Measurements from ENCODE around the gene CFAP74.

Gene CFAP74

DNA sequence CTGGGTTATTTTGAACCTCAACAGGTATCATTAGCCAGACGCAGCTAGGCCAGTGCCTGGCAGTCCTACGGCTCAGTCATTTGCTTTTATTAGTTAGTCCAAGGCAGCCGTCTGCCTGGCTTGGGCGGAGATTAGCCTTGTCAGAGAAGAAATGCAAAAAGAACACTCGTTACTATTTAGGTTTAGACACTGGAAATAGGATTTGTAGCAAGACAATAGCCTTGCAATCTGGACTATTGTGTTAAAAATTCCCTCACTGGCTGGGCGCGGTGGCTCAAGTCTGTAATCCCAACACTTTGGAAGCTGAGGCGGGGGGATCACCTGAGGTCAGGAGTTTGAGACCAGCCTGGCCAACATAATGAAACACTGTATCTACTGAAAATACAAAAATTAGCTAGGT is 35.7 kb upstream of the CFAP74 start:
- DNase-seq = no peak

GRCh38 chr1:2038229-2038628 is 34.6 kb upstream of the CFAP74 start:
- no peak for DNase-seq

DNA sequence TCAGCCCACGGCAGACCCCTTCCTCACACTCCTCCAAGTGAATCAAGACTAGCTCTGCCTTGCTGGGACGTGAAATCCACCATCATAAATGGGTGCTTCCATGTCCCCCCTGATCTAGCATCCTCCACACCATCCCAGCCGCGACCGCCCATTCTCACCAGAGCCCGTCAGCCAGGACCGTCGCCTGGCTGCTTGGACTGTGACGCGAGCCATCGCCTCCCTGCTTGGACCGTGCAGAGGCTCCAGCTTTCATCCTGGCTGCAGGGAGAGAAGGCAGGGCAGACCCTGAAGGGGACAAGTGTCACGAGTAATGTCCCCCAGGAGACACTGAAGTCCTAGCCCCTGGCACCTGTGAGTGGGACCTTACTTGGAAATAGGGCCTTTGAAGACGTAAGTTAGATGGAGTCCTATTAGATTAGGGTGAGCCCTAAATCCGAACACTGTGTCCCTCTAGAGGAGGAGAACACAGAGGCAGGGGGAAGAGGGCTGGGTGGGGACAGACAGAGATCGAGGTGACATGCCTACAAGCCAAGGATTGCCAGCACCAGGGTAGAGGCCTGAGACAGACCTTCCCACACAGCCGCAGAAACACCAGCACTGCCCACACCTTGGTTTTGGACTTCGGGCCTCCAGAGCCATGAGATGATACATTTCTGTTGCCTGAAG is 33.9 kb upstream of the CFAP74 start:
- no peak for DNase-seq

DNA sequence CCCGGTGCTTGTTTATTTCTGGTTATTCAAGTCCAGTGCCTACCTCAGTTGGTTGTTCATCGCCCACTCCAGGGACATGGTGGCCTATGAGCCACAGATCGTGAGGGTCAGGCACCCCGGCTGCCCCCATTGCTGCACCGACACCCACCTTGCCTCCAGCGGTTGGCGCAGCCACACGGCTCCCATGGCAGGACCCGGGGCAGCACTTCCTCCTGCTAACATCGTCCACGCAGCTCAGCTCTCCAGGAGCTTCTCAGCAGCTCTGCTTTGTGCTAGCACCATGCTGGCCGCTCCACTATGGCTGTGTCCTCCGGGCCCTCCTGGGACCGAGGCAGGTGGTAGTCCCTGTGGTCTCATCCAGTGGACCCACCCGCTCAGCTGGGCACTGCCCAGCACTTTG is 32.7 kb upstream of the CFAP74 start:
- no peak for DNase-seq

DNA sequence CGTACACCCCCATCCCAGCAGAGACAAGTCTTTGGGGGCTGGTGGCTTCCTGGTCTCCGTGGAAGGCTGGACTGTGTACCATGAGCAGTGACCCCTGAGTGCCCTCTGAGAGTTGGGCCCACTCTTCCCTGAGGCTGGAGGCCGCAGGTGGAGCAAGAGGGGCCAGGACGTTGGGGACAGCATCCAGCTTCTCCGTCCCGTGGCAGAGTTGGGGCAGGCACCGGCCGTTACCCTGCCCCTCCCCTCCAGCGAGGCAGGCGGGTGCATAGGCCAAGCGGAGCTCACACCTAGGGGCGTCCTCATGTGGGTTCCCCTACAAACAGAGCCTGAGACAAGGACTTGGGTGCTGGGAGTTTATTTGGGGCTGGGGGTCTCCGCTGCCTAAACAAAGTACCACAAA is 29.6 kb upstream of the CFAP74 start:
- DNase-seq = no peak

DNA sequence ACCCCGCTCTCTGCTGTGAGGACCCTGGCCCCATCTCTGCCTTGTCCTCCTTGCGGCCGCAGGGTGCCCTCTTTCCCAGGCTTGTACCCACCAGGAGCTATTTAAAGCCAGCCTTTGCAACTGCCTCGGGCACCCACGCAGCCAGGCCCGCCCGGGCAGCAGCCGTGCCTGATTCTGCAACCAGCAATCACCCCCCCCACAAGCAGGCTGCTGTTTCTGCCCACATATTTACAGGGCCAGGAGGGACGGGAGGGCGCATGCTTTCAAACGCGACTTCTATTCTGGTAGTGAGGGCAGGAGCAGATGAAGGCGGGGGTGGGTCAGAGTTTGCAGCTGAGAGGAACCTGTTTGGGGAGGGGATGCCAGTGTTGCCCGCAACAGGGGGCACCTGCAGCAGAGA is 29.2 kb upstream of the CFAP74 start:
- DNase-seq = no peak

DNA sequence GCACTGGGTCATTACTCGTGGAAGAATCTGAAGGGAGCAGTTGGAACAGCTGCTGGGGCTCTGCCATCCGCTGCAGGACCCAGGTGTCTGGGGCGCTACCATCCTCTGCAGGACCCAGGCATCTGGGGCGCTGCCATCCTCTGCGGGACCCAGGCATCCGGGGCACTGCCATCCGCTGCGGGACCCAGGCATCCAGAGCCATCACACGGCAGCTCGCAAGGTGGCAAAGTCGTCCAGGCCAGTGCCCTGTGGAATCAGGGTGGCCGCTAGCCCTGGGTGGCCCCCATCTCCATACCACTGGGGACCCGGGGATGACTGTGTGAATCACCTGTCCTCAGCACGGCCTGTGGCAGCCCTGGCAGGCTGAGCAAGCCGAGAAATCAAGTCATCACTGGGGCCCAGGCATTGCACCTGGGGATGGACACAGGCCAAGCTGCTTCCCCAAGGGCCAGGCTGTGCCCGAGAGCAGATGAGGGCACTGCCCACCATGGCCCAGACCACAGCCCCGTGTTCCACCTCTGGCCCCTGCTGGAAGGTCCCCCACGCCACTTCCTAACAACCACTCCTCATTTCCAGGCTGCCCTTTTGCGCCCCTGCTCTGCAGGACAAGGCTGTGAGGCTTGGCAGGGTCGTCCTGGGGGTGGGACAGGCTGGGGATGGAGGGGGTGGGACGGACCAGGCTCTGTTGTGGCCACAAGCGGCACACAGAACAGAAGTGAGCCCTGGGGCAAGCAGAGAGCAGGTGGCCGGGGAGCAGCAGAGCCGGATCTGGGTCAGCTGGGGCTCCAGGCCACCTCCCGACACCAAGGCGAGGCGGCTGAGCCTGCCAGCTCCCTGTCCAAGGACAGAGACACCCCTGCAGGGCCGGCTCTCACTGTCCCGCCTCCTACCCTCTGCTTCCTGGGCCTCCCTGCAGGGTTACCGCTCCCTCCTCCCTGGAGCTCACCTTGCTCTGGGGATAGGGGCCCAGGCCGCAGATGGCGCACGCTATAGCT is 28.3 kb upstream of the CFAP74 start:
- no peak for DNase-seq

DNA sequence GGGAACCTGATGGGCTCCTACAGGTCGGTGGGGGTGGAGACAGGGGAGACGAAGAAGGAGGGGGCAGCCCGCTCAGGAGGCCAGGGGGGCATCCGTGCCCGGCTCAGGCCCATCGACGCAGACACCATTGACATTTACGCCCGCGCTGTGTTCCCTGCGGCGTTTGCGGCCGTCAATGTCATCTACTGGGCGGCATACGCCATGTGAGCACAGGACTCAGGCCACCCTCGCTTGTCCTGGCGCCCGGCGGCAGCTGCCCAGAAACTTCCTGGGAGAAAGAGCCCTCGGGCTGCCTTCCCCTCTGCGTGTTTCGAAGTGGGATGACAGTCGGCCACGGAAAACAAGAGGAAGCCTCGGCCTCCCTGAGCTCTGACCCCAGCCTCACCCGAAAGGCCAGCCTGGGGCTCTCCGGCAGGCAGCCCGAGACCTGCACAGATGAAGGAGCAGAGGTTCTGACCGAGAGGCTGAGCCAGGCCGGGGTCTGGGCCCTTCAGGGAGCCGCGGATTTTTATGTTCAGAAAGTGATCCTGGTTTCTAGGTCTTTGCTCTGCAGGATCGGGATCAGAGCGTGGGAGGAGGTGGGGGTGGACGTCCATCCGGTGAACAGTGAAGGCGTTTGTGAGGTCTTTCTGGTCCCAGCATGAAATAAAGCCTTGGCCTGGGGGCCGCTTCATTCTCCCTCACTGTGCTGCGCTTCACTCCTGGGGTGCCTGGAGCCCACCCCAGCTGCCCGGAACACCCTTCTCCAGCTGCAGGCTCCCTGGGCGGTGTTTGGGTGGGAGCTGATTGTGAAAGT is 26.7 kb upstream of the CFAP74 start:
- no peak for DNase-seq

GRCh38 chr1:2029561-2029960 is 26.0 kb upstream of the CFAP74 start:
- DNase-seq = no peak

DNA sequence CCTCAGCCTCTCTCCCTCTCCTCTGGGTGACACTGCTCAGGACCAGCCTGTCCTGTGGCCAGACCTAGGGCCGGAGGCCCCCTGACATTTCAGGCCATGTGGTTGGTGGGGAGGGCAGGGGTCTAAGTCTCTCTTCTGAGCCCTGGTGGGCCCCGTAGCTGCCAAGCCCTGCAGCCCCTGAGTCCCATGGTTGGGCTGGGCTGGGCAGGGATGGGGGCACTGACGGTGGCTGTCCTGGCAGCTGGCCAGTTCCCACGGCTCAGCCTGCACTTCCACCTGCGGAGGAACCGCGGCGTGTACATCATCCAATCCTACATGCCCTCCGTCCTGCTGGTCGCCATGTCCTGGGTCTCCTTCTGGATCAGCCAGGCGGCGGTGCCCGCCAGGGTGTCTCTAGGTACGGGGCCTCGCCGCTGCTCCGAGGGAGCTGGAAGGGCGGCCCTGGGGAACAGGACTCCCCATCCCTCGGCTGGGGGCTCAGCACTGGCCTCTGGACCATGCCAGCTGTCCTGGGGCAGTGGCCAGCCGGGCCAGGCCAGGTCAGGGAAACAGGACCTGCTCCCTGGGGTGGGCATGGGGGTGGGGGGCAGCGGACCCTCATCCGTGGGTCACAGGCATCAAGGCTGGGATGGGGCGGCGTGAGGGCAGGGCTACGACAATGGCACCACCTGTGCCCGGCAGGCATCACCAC is 25.4 kb upstream of the CFAP74 start:
- DNase-seq = no peak

DNA sequence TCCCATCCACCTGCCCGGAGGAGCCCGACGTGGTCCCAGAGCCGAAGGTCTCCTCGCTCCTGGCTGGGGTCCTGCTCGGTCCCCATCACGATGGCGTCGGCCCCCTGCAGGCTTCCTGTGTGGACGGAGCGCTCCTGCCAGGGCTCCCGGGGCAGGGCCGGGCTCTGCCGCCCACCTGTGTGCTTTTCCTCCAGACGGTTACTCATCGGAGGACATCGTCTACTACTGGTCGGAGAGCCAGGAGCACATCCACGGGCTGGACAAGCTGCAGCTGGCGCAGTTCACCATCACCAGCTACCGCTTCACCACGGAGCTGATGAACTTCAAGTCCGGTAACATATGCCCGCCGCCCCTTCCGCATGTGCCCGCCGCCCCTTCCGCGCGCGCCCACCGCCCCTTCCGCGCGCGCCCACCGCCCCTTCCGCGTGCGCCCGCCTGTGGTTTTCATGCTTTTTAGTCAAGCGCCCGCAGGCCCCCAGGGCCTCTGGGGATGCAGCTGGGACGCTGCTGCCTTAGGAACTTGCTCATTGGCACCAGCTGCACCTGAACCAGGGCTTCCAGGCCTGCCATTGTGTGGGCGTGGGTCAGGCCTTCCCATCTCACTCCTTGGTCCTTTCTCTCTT is 24.5 kb upstream of the CFAP74 start:
- no peak for DNase-seq

DNA sequence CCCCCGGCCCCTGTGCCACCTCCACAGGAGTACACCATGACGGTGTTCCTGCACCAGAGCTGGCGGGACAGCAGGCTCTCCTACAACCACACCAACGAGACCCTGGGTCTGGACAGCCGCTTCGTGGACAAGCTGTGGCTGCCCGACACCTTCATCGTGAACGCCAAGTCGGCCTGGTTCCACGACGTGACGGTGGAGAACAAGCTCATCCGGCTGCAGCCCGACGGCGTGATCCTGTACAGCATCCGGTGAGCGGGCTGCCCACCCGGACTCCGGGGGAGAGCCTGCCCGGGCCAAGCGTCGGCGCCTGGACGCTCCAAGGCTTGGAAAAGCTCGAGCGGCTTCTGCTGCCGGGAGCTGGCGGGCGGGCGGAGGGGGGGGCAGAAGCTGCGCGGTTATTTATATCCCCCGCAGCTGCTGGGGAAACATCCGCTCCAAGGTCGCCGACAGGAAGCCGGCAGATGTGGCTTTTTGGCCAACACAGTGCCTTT is 21.9 kb upstream of the CFAP74 start:
- no peak for DNase-seq

GRCh38 chr1:2024887-2025286 is 21.3 kb upstream of the CFAP74 start:
- DNase-seq = no peak

DNA sequence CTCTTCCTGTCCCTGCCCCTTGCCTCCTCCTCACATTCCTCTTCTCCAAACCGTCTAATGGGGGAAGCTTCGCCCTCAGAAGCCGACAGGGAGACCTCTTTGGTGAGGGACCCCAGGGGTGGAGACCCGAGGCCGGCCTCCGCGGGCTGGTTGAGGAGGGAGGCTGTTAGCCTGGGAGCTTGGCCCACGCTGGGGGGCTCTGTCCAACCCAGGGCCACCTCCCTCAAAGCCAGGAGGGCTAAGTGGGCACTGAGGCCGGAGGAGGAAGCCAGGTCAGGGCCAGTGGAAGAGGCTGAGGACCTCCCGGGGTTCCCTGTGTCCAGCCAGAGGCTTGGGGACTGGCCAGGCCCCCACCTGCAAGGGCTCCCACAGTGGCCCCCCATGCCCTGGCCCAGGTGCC is 20.9 kb upstream of the CFAP74 start:
- no peak for DNase-seq

GRCh38 chr1:2023187-2023586 is 19.6 kb upstream of the CFAP74 start:
- no peak for DNase-seq

- DNase-seq = no peak
Measured at GRCh38 chr1:2022063-2022770, 18.6 kb upstream of the CFAP74 start.

- DNase-seq = no peak
Measured at GRCh38 chr1:2021550-2021949, 18.0 kb upstream of the CFAP74 start.

GRCh38 chr1:2020310-2020655 is 16.7 kb upstream of the CFAP74 start:
- DNase-seq = no peak

DNA sequence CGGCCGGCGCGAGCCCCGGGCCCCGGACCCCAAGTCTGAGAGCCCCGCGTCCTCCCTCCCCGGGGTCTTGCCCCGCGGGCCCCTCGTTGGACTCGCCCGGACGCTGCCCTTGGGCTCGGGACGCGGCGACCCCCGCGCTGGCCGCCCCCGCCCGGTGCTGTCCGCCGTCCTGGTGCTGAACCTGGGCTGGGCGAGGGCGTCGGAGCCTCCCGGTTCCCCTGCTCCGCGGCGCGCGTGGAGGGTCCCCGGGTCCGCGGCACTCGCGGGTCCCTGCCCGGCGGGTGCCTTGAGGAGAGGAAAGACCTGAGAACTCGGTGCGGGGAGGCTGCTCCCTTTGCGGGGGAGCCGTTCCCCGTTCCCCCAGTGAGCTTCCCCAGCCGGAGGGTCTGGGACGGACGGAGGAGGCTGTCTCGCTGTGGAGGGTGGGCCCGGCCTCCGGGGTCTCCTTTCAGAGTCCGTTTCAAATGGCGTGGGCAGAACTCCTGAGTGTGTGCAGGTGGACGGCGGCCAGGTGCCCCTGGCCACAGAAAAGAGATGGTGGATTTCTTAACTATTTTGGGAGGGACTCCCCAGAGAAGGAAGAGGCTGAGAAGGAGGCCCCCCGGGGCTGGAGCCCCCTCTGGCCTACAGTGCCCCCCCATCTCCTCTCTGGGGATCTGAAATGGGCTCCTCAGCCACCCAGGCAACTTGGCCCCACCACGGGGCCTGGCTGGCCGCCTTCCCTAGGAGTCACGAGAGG is 16.2 kb upstream of the CFAP74 start:
- no peak for DNase-seq

DNA sequence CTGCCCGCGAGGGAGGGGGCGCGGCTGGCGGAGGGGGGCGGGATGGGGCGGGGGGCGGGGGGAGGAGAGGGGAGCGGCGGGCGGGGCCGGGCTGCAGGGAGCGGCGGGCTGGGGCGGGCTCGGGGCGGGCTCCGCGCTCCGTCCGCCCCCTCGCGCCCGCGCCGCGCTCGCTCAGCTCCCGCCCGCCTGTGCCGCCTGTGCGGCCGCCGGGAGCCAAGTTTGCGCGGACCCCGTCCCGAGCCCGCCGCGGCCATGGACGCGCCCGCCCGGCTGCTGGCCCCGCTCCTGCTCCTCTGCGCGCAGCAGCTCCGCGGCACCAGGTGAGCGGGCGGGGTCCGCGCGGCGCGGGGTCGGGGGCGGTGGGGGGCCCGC is 15.6 kb upstream of the CFAP74 start, which contains the start of gene GABRD:
GABRD (plus strand) TSS at position 174 of the 372 bp plus-strand sequence; CDS start at position 253, 79 bp downstream.
- DNase-seq = no peak
